PC-3 (cell line): ENCODE data around the gene GRIP2. TPM values are rescaled to one million over a fixed set of nuclear protein-coding genes. Genes with fewer than 3 reads are reported as not detected.

Experiments used
- ATAC-seq: fragments of 200-7000 bp; cut with Tn5 transposase; 2 replicates; pipeline ENCODE4 v1.9.1; 2020; ENCODE audit warnings: mild to moderate bottlenecking, moderate library complexity
- BruUV-seq: library from RNA; stranded (reverse); fragments of 400-500 nt; replicated peaks from 2 replicates; lab custom pipeline; 2021; lab: Mats Ljungman, UMichigan
- CTCF ChIA-PET: fragments of 300-600 bp; sonication (Branson Sonifier 250); formaldehyde crosslinking; loops from one replicate; lab custom pipeline; 2022; ENCODE audit warnings: antibody characterized with exemption; lab: Charles Lee
- POLR2A ChIA-PET: fragments of 300-600 bp; sonication (Branson Sonifier 250); formaldehyde crosslinking; loops from one replicate; lab custom pipeline; 2022; ENCODE audit warnings: antibody characterized with exemption; ENCODE audit not compliant: unreplicated experiment; lab: Charles Lee
- DNase-seq: peaks from one replicate; pipeline ENCODE4 v3.0.0-alpha.2; 2015
- H2AFZ ChIP-seq: fragments of 300-600 bp; sonication (generic); 2 replicates; pipeline ENCODE4 v1.6.0; 2016; ENCODE audit warnings: antibody characterized with exemption, low read length
- H3F3A ChIP-seq: fragments of 300-600 bp; sonication (generic); one replicate; pipeline ENCODE4 v1.6.0; 2017; ENCODE audit warnings: antibody characterized with exemption, low read length, control low read depth, mild to moderate bottlenecking; ENCODE audit not compliant: unreplicated experiment
- H3K27ac ChIP-seq: fragments of 300-600 bp; sonication (generic); 2 replicates; pipeline ENCODE4 v1.5.1; 2016; ENCODE audit warnings: mild to moderate bottlenecking, low read length
- H3K27me3 ChIP-seq: fragments of 300-600 bp; sonication (generic); 2 replicates; pipeline ENCODE4 v1.6.1; 2016; ENCODE audit warnings: low read length, mixed read lengths
- H3K36me3 ChIP-seq: fragments of 300-600 bp; sonication (generic); 2 replicates; pipeline ENCODE4 v1.6.1; 2016; ENCODE audit warnings: low read depth, mixed run types, low read length, mixed read lengths
- H3K4me1 ChIP-seq: fragments of 300-600 bp; sonication (generic); 2 replicates; pipeline ENCODE4 v1.5.1; 2016; ENCODE audit warnings: low read length; ENCODE audit not compliant: insufficient read depth
- H3K4me2 ChIP-seq: fragments of 300-600 bp; sonication (generic); 2 replicates; pipeline ENCODE4 v1.6.0; 2016; ENCODE audit warnings: low read length
- H3K4me3 ChIP-seq: fragments of 300-600 bp; sonication (generic); 2 replicates; pipeline ENCODE4 v1.5.1; 2016; ENCODE audit warnings: mild to moderate bottlenecking, low read length, mixed read lengths
- H3K79me2 ChIP-seq: fragments of 300-600 bp; sonication (generic); 2 replicates; pipeline ENCODE4 v1.6.1; 2017; ENCODE audit warnings: low read length, mixed read lengths
- H3K9ac ChIP-seq: fragments of 300-600 bp; sonication (generic); 2 replicates; pipeline ENCODE4 v1.6.0; 2016; ENCODE audit warnings: mild to moderate bottlenecking, low read length
- H3K9me2 ChIP-seq: fragments of 300-600 bp; sonication (generic); replicated peaks from 2 replicates; pipeline ENCODE4 v1.6.1; 2016; ENCODE audit warnings: mixed run types, low read length, mixed read lengths
- H3K9me3 ChIP-seq: fragments of 300-600 bp; sonication (generic); 2 replicates; pipeline ENCODE4 v1.6.1; 2016; ENCODE audit warnings: low read length, mixed read lengths
- H4K20me1 ChIP-seq: fragments of 300-600 bp; sonication (generic); 2 replicates; pipeline ENCODE4 v1.6.1; 2016; ENCODE audit warnings: low read length, mixed read lengths
- EZH2 ChIP-seq: fragments of 300-600 bp; sonication (generic); IDR thresholded peaks from one replicate; pipeline ENCODE4 v1.6.1; 2017; ENCODE audit warnings: antibody characterized with exemption, mild to moderate bottlenecking, low read length; ENCODE audit not compliant: unreplicated experiment
- EZH2phosphoT487 ChIP-seq: fragments of 300-600 bp; sonication (generic); IDR thresholded peaks from 2 replicates; pipeline ENCODE4 v1.6.1; 2018; ENCODE audit warnings: mild to moderate bottlenecking, antibody characterized with exemption, low read length, borderline replicate concordance
- intact Hi-C: fragments of 100-400 bp; cut with micrococcal nuclease; formaldehyde crosslinking; loops from 2 replicates; pipeline ENCODE4 v1.9.0; 2023
- total RNA-seq: library from RNA; depleted of rRNA; stranded (reverse); fragments of >200 nt; gene quantifications from 2 replicates; pipeline ENCODE4 v1.2.3, GENCODE V29; 2014
- TF ChIP-seq, protein P1 (sequence below): fragments of 300-600 bp; sonication (generic); conservative IDR thresholded peaks from 2 replicates; pipeline ENCODE4 v1.5.1; 2017; ENCODE audit warnings: antibody characterized with exemption, low read depth, mild to moderate bottlenecking, low read length

GRIP2 gene
- total RNA-seq, 1 experiment from 2014 or later, result 0.36 TPM

DNA sequence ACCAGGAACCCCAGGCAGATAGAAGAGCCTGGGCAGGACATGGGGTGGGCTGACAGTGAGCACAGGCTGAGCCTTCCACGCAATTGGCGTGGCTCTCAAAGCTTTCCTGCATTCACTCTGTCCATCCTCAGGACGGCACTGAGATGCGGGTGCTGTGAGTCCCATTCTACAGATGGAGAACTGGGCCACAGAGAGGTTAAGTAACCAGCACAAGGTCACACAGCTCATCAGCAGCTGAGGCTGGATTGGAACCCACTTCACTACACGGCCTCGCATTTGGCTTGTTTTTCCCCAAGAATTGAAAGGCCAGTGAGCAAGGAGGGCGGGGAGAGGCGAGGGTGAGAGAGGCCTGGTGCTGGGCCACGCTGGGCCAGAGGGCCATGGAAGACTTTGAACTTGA lies 36.0 kb upstream of the GRIP2 start:
- ChIA-PET POLR2A (no interaction called here), CTCF (no interaction called here)
- Histone ChIP-seq H3K79me2 (no peaks in the 10 kb centered on the region), H3K9me3 (no peaks in the 10 kb centered on the region), H3K4me2 (no peak overlapping the region), H4K20me1 (no peaks in the 10 kb centered on the region), H3K36me3 (no peaks in the 10 kb centered on the region), H3K27ac (no peak overlapping the region), H2AFZ (no peak overlapping the region), H3K9me2 (no peaks in the 10 kb centered on the region), H3K4me1 (no peaks in the 10 kb centered on the region), H3K4me3 (no peak overlapping the region), H3K27me3 (no peaks in the 10 kb centered on the region), H3F3A (no peaks in the 10 kb centered on the region), H3K9ac (no peak overlapping the region)
- DNase-seq, result no peak
- TF ChIP-seq, protein P1, sequence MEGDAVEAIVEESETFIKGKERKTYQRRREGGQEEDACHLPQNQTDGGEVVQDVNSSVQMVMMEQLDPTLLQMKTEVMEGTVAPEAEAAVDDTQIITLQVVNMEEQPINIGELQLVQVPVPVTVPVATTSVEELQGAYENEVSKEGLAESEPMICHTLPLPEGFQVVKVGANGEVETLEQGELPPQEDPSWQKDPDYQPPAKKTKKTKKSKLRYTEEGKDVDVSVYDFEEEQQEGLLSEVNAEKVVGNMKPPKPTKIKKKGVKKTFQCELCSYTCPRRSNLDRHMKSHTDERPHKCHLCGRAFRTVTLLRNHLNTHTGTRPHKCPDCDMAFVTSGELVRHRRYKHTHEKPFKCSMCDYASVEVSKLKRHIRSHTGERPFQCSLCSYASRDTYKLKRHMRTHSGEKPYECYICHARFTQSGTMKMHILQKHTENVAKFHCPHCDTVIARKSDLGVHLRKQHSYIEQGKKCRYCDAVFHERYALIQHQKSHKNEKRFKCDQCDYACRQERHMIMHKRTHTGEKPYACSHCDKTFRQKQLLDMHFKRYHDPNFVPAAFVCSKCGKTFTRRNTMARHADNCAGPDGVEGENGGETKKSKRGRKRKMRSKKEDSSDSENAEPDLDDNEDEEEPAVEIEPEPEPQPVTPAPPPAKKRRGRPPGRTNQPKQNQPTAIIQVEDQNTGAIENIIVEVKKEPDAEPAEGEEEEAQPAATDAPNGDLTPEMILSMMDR, result no peak
- no peak for TF ChIP-seq EZH2
- TF ChIP-seq EZH2phosphoT487, result no peak
- BruUV-seq, result no TSS peak
- intact Hi-C loops, result no loop called here
- no peak for ATAC-seq

DNA sequence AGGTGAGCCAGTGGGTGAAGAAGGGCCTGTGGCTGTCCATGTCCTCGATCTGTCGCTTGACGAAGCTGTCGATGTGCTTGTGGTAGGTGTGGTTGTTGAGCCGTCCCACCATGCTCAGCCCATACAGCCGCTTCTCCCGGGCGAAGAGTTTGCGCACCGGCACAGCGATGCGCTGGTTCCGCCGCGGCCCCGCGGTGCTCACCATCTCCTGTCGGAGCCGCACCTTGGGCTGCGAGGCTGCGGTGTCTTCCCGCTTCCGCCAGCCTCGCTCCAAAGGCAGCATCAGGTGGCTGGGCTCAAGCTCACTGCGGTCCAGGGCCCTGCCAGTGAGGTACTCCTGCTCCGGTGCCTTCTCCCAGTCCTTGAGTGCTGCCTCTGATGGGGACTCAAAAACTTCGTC lies 34.0 kb upstream of the GRIP2 start:
- BruUV-seq, result no TSS peak
- Histone ChIP-seq H3K79me2 (no peaks in the 10 kb centered on the region), H3K9ac (no peak overlapping the region), H3K4me1 (no peaks in the 10 kb centered on the region), H3K27me3 (no peaks in the 10 kb centered on the region), H3F3A (no peaks in the 10 kb centered on the region), H3K4me3 (no peak overlapping the region), H3K9me3 (no peaks in the 10 kb centered on the region), H3K9me2 (no peaks in the 10 kb centered on the region), H4K20me1 (no peaks in the 10 kb centered on the region), H3K36me3 (no peaks in the 10 kb centered on the region), H3K27ac (no peak overlapping the region), H2AFZ (no peak overlapping the region), H3K4me2 (no peak overlapping the region)
- CTCF ChIA-PET, result no interaction called here
- TF ChIP-seq EZH2 (no peak), EZH2phosphoT487 (no peak)
- TF ChIP-seq, protein P1, result no peak
- intact Hi-C loops, result no loop called here
- no peak for DNase-seq
- no peak for ATAC-seq
- POLR2A ChIA-PET, result no interaction called here

DNA sequence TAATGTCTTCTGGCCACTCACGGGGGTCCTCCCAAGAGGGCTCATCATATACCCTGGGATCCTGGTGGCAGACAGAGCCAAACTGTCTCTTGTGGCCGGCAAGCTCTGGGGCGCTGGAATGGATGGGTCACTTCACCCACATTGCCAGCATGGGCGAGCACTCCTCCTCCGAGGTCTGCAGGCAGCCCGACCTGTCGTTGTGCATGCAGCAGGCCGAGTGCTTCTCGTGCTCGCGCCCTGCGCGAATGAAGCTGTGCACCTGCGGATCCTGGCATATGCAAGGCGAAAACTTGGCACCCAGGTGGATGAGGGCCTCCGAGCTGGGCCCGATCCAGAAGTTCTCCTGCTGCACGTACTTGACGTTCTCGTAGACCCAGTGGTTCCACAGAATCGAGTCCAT lies 33.6 kb upstream of the GRIP2 start:
- no peak overlapping the region for H3K4me3 ChIP-seq
- no peaks in the 10 kb centered on the region for H3K36me3 ChIP-seq
- H3K79me2 ChIP-seq, result no peaks in the 10 kb centered on the region
- intact Hi-C loops, result no loop called here
- no peaks in the 10 kb centered on the region for H3K4me1 ChIP-seq
- ChIA-PET CTCF (no interaction called here), POLR2A (no interaction called here)
- H3K9me2 ChIP-seq, result no peaks in the 10 kb centered on the region
- H3K27ac ChIP-seq, result no peak overlapping the region
- no TSS peak for BruUV-seq
- DNase-seq, result no peak
- H3K27me3 ChIP-seq, result no peaks in the 10 kb centered on the region
- H2AFZ ChIP-seq, result no peak overlapping the region
- ATAC-seq, result no peak
- H4K20me1 ChIP-seq, result no peaks in the 10 kb centered on the region
- no peak for TF ChIP-seq EZH2
- TF ChIP-seq, protein P1, result no peak
- no peak for TF ChIP-seq EZH2phosphoT487
- no peaks in the 10 kb centered on the region for H3F3A ChIP-seq
- no peaks in the 10 kb centered on the region for H3K9me3 ChIP-seq
- H3K9ac ChIP-seq, result no peak overlapping the region
- no peak overlapping the region for H3K4me2 ChIP-seq
